Endodermal cell (in vitro differentiated cells): ENCODE results near the gene UBXN10. TPM values are rescaled to one million over a fixed set of nuclear protein-coding genes. Genes with fewer than 3 reads are reported as not detected.

Experiments
- DNase-seq: peaks from one replicate; pipeline ENCODE4 v3.0.0-alpha.2; 2017
- H3K27ac ChIP-seq: 2 replicates; pipeline ENCODE4 v1.5.1; 2013; ENCODE audit warnings: mild to moderate bottlenecking, low read depth, low read length, moderate library complexity
- H3K27me3 ChIP-seq: 2 replicates; pipeline ENCODE4 v1.6.1; 2013; ENCODE audit warnings: mild to moderate bottlenecking, low read length, moderate library complexity; ENCODE audit not compliant: insufficient read depth, control insufficient read depth, poor library complexity, severe bottlenecking
- H3K36me3 ChIP-seq: 2 replicates; pipeline ENCODE4 v1.7.0; 2013; ENCODE audit warnings: mild to moderate bottlenecking, low read length, moderate library complexity; ENCODE audit not compliant: control insufficient read depth, insufficient read depth
- H3K4me1 ChIP-seq: one replicate; pipeline ENCODE4 v1.7.0; 2013; ENCODE audit warnings: low read length; ENCODE audit not compliant: control insufficient read depth, insufficient read depth
- H3K4me3 ChIP-seq: 2 replicates; pipeline ENCODE4 v1.5.1; 2013; ENCODE audit warnings: mild to moderate bottlenecking, low read length, moderate library complexity
- H3K9ac ChIP-seq: 2 replicates; pipeline ENCODE4 v1.6.1; 2013; ENCODE audit warnings: mild to moderate bottlenecking, low read length, moderate library complexity; ENCODE audit not compliant: poor library complexity, severe bottlenecking; ENCODE audit errors: extremely low read depth
- H3K9me3 ChIP-seq: 2 replicates; pipeline ENCODE4 v1.6.1; 2013; ENCODE audit warnings: mild to moderate bottlenecking, low read length, moderate library complexity; ENCODE audit not compliant: control insufficient read depth
- H3K27ac Mint-ChIP-seq: 2 replicates; pipeline ENCODE4 v1.8.0; 2020; ENCODE audit warnings: mixed read lengths
- H3K27me3 Mint-ChIP-seq: 2 replicates; pipeline ENCODE4 v1.8.0; 2021; ENCODE audit warnings: mild to moderate bottlenecking, mixed read lengths; ENCODE audit not compliant: insufficient read depth
- H3K36me3 Mint-ChIP-seq: 2 replicates; pipeline ENCODE4 v1.8.0; 2020; ENCODE audit warnings: low read depth, mixed read lengths
- H3K4me1 Mint-ChIP-seq: 2 replicates; pipeline ENCODE4 v1.8.0; 2020; ENCODE audit warnings: mixed read lengths
- H3K4me3 Mint-ChIP-seq: 2 replicates; pipeline ENCODE4 v1.8.0; 2020; ENCODE audit warnings: mild to moderate bottlenecking, moderate library complexity, mixed read lengths
- H3K9me3 Mint-ChIP-seq: 2 replicates; pipeline ENCODE4 v1.8.0; 2020; ENCODE audit warnings: mild to moderate bottlenecking, mixed read lengths
- CTCF ChIP-seq: fragments of 200-600 bp; sonication (generic); conservative IDR thresholded peaks from 2 replicates; pipeline ENCODE4 v1.5.0; 2021; ENCODE audit warnings: antibody characterized with exemption, mild to moderate bottlenecking
- WGBS, 2 experiments: methylation state at CpG; one replicate each; pipeline versions ENCODE4 v1.1.5 to v1.1.7; 2013; ENCODE audit warnings: missing lambda C conversion rate in 2 of 2, mixed read lengths in 1 of 2; ENCODE audit not compliant: insufficient coverage in 1 of 2, insufficient read length in 1 of 2; 5-methylcytosine and 5-hydroxymethylcytosine counted together
- total RNA-seq, 2 donors: library from RNA; stranded (reverse); fragmentation: NEBNext Ultra II Directional in 1 of 2; extraction: Animal tissue kit (Norgen Biotek cat#: 25700) in 1 of 2; gene quantifications; 2 replicates in 1 of 2; 3 replicates in 1 of 2; pipeline ENCODE4 v1.2.1, GENCODE V29; 2021

UBXN10 gene
- total RNA-seq, 2 donors from 2014 or later: 1.7 to 2.6 TPM

- H3K4me1 Mint-ChIP-seq: no peaks in the 10 kb centered on the region
- DNase-seq: no peak
- H3K27me3 ChIP-seq: no peaks in the 10 kb centered on the region
- no peaks in the 10 kb centered on the region for H3K36me3 ChIP-seq
- H3K9me3 ChIP-seq: no peaks in the 10 kb centered on the region
- H3K27me3 Mint-ChIP-seq: peaks cover 2% of the 10 kb centered on the region
- H3K9me3 Mint-ChIP-seq: no peaks in the 10 kb centered on the region
- no peak overlapping the region for H3K27ac ChIP-seq
- no peak for TF ChIP-seq CTCF
- no peak overlapping the region for H3K4me3 ChIP-seq
- no peak overlapping the region for H3K4me3 Mint-ChIP-seq
- 85 to 86% methylated on average over 9 to 27 of the region's 27 CpGs for WGBS, 2 experiments
- H3K4me1 ChIP-seq: no peaks in the 10 kb centered on the region
- H3K36me3 Mint-ChIP-seq: no peaks in the 10 kb centered on the region
- no peak overlapping the region for H3K9ac ChIP-seq
- no peak overlapping the region for H3K27ac Mint-ChIP-seq
These were observed 36.1 kb upstream of the UBXN10 start for GRCh38 chr1:20149601-20150325.

- 92 to 95% methylated on average over 5 to 8 of the region's 8 CpGs for WGBS, 2 experiments
- Mint-ChIP-seq H3K4me1 (no peaks in the 10 kb centered on the region), H3K4me3 (no peak overlapping the region), H3K27ac (no peak overlapping the region), H3K9me3 (no peaks in the 10 kb centered on the region), H3K36me3 (no peaks in the 10 kb centered on the region), H3K27me3 (peaks cover 2% of the 10 kb centered on the region)
- H3K27ac ChIP-seq: no peak overlapping the region
- H3K36me3 ChIP-seq: no peaks in the 10 kb centered on the region
- H3K9ac ChIP-seq: no peak overlapping the region
- no peaks in the 10 kb centered on the region for H3K4me1 ChIP-seq
- H3K27me3 ChIP-seq: no peaks in the 10 kb centered on the region
- no peak overlapping the region for H3K4me3 ChIP-seq
- no peak for DNase-seq
- no peaks in the 10 kb centered on the region for H3K9me3 ChIP-seq
- TF ChIP-seq CTCF: no peak
These were observed 35.6 kb upstream of the UBXN10 start for GRCh38 chr1:20150326-20150705.

GRCh38 chr1:20150969-20151368 lies 34.9 kb upstream of the UBXN10 start:
- no peaks in the 10 kb centered on the region for H3K36me3 Mint-ChIP-seq
- whole genome bisulfite sequencing, 2 experiments: 86 to 91% methylated on average over 3 to 6 of the region's 6 CpGs
- no peak for TF ChIP-seq CTCF

More at GRCh38 chr1:20150969-20151368, 34.9 kb upstream of the UBXN10 start:
- peaks cover 2% of the 10 kb centered on the region for H3K27me3 Mint-ChIP-seq
- no peaks in the 10 kb centered on the region for H3K36me3 ChIP-seq
- H3K4me1 ChIP-seq: no peaks in the 10 kb centered on the region
- no peaks in the 10 kb centered on the region for H3K27me3 ChIP-seq
- H3K27ac ChIP-seq: no peak overlapping the region
- no peak overlapping the region for H3K4me3 ChIP-seq
- no peaks in the 10 kb centered on the region for H3K9me3 Mint-ChIP-seq
- no peak for DNase-seq
- no peak overlapping the region for H3K9ac ChIP-seq
- H3K27ac Mint-ChIP-seq: no peak overlapping the region
- no peaks in the 10 kb centered on the region for H3K9me3 ChIP-seq
- H3K4me1 Mint-ChIP-seq: no peaks in the 10 kb centered on the region
- H3K4me3 Mint-ChIP-seq: no peak overlapping the region
